ENCODE results near the gene TMEM53. TPM values are rescaled to one million over a fixed set of nuclear protein-coding genes. Genes with fewer than 3 reads are reported as not detected.

TMEM53 gene
- total and polyA plus RNA-seq, 8 donors = 2.4 to 22.8 (median 7.0) TPM

- H3K27me3 ChIP-seq = no peaks in the 10 kb centered on the region
- WGBS, 5 donors = 42 to 66% (median 52%) methylated on average over 7 to 9 of the region's 9 CpGs
Observed at GRCh38 chr1:44643721-44644334, 30.5 kb downstream of the TMEM53 start.

GRCh38 chr1:44642925-44643324, 31.4 kb downstream of the TMEM53 start:
- peaks cover 53 to 100% (median 99%) of the 10 kb centered on the region in 4 donors for H3K36me3 ChIP-seq
- no peaks in the 10 kb centered on the region for H3K27me3 ChIP-seq
- intact Hi-C loops (cut with DNase I; ENCODE audit: low total_unique reads) = no loop called here
- DNase-seq = no peak
- no peaks in the 10 kb centered on the region for H3K9me3 ChIP-seq
- H3K4me1 ChIP-seq = peaks cover 11 to 71% (median 39%) of the 10 kb centered on the region in 4 donors
- H3K4me3 ChIP-seq = no peak overlapping the region
- TF ChIP-seq POLR2AphosphoS5 (IDR thresholded peaks at IDR 0.05) = no peak
- no peak for TF ChIP-seq POLR2A (IDR thresholded peaks at IDR 0.05)
- no peak for TF ChIP-seq EP300 (IDR thresholded peaks at IDR 0.05)
- no peak for TF ChIP-seq CTCF (IDR thresholded peaks at IDR 0.05)
- peak overlapping the region in 2 of 5 donors; percentile 28 to 81 for H3K27ac ChIP-seq
- WGBS, 5 donors = 76 to 91% (median 83%) methylated on average over 3 of the region's 3 CpGs

More at GRCh38 chr1:44643721-44644334, 30.5 kb downstream of the TMEM53 start:
- intact Hi-C loops (cut with DNase I; ENCODE audit: low total_unique reads) = no loop called here
- H3K36me3 ChIP-seq = peaks cover 53 to 100% (median 99%) of the 10 kb centered on the region in 4 donors
- H3K4me3 ChIP-seq = no peak overlapping the region
- peak overlapping the region in 2 of 5 donors; percentile 81 to 82 for H3K27ac ChIP-seq
- TF ChIP-seq CTCF (IDR thresholded peaks at IDR 0.05) (no peak), EP300 (IDR thresholded peaks at IDR 0.05) (no peak), POLR2A (IDR thresholded peaks at IDR 0.05) (no peak), POLR2AphosphoS5 (IDR thresholded peaks at IDR 0.05) (no peak)
- DNase-seq = no peak
- no peaks in the 10 kb centered on the region for H3K9me3 ChIP-seq
- peaks cover 11 to 72% (median 38%) of the 10 kb centered on the region in 4 donors for H3K4me1 ChIP-seq

- TF ChIP-seq POLR2AphosphoS5 (IDR thresholded peaks at IDR 0.05) (no peak), CTCF (IDR thresholded peaks at IDR 0.05) (no peak), EP300 (IDR thresholded peaks at IDR 0.05) (no peak), POLR2A (IDR thresholded peaks at IDR 0.05) (no peak)
- DNase-seq = no peak
- Histone ChIP-seq H3K4me3 (no peak overlapping the region), H3K27me3 (no peaks in the 10 kb centered on the region), H3K36me3 (peaks cover 57 to 100% (median 99%) of the 10 kb centered on the region in 4 donors), H3K9me3 (no peaks in the 10 kb centered on the region), H3K4me1 (peaks cover 12 to 72% (median 39%) of the 10 kb centered on the region in 4 donors), H3K27ac (peak overlapping the region in 2 of 5 donors; percentile 28 to 81)
- 96 to 100% (median 100%) methylated on average over 2 of the region's 2 CpGs for WGBS, 5 donors
- intact Hi-C loops (cut with DNase I; ENCODE audit: low total_unique reads) = no loop called here
Observed at GRCh38 chr1:44642255-44642654, 32.0 kb downstream of the TMEM53 start.

GRCh38 chr1:44641126-44642102, 32.9 kb downstream of the TMEM53 start:
- intact Hi-C loops (cut with DNase I; ENCODE audit: low total_unique reads) = no loop called here
- TF ChIP-seq POLR2AphosphoS5 (IDR thresholded peaks at IDR 0.05) = no peak
- TF ChIP-seq EP300 (IDR thresholded peaks at IDR 0.05) = no peak
- no peak for TF ChIP-seq CTCF (IDR thresholded peaks at IDR 0.05)
- no peak for TF ChIP-seq POLR2A (IDR thresholded peaks at IDR 0.05)
- WGBS, 5 donors = 74 to 83% (median 79%) methylated on average over 11 to 12 of the region's 12 CpGs
- Histone ChIP-seq H3K4me1 (peaks cover 17 to 72% (median 42%) of the 10 kb centered on the region in 4 donors), H3K9me3 (no peaks in the 10 kb centered on the region), H3K36me3 (peaks cover 66 to 100% (median 100%) of the 10 kb centered on the region in 4 donors), H3K4me3 (no peak overlapping the region), H3K27ac (peak overlapping the region in 1 of 5 donors; percentile 81), H3K27me3 (no peaks in the 10 kb centered on the region)
- no peak for DNase-seq

Data from stomach (tissue), 9 donors.